Neural progenitor cell (in vitro differentiated cells): ENCODE measurements around the gene ZNF326.

Experiments
- CTCF ChIP-seq: fragments of 200-600 bp; sonication (generic); IDR thresholded peaks from 2 replicates; pipeline ENCODE4 v1.5.1; 2017; ENCODE audit warnings: antibody characterized with exemption, mild to moderate bottlenecking
- EZH2 ChIP-seq: fragments of 200-600 bp; sonication (generic); IDR thresholded peaks from 2 replicates; pipeline ENCODE4 v1.6.1; 2017; ENCODE audit warnings: antibody characterized with exemption, mild to moderate bottlenecking, moderate library complexity

DNA sequence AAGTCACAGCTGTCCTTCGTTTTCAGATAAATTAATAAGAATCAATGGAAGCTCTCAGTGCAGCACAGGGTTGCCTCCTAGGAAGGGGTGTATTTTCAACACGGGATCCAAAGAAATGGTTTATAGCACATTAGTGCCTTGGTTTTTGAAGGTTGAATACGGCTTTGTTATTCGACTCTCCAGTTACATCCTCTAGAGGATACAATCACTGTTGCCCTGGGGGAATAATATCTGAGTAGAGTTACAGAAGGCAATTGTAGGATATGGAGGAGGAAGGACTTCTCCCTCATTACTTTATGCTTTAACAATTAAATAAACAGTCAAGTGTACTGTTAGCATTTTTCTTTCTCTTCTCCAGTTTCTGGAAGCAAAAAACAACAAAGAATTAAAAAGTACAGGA is 14.3 kb upstream of the ZNF326 start:
- TF ChIP-seq CTCF (no peak), EZH2 (no peak)
